ENCODE measurements around the gene DUSP19. TPM values are rescaled to one million over a fixed set of nuclear protein-coding genes. Genes with fewer than 3 reads are reported as not detected.

Gene DUSP19
- total and polyA plus RNA-seq, 2 of the 13 experiments (the other 11 are each of a cell fraction or from before 2014, with no cell fraction given), result 1.3 to 1.9 TPM

GRCh38 chr2:183070942-183071844 lies 7.4 kb upstream of the DUSP19 start (continued):
- no peak for TF ChIP-seq ZHX2 (IDR thresholded peaks at IDR 0.05; ENCODE audit: low read depth)
- TF ChIP-seq ZHX2 (CRISPR knock-in tag; IDR thresholded peaks at IDR 0.05; ENCODE audit: borderline replicate concordance), result no peak
- TF ChIP-seq ZNF557 (CRISPR knock-in tag; IDR thresholded peaks at IDR 0.05), result no peak
- no peak for TF ChIP-seq ZIK1 (CRISPR knock-in tag; IDR thresholded peaks at IDR 0.05; ENCODE audit: borderline replicate concordance, low read depth)
- no peak for TF ChIP-seq FOXJ3 (CRISPR knock-in tag; IDR thresholded peaks at IDR 0.05; ENCODE audit: borderline replicate concordance)
- TF ChIP-seq TMF1 (CRISPR knock-in tag; IDR thresholded peaks at IDR 0.05; ENCODE audit: low read depth), result no peak
- TF ChIP-seq AHR (CRISPR knock-in tag; IDR thresholded peaks at IDR 0.05), result no peak; the same call in 1 of the 2 replicates
- no peak for TF ChIP-seq ZNF362 (CRISPR knock-in tag; IDR thresholded peaks at IDR 0.05; ENCODE audit: borderline replicate concordance)
- TF ChIP-seq ZNF891 (CRISPR knock-in tag; IDR thresholded peaks at IDR 0.05), result no peak
- TF ChIP-seq ARNT2 (CRISPR knock-in tag; IDR thresholded peaks at IDR 0.05; ENCODE audit: low read depth), result no peak
- no peak for TF ChIP-seq TP53 (CRISPR knock-in tag; conservative IDR thresholded peaks at IDR 0.05)
- TF ChIP-seq ZNF24 (IDR thresholded peaks at IDR 0.05), result no peak
- no peak for TF ChIP-seq ELF1 (CRISPR knock-in tag; IDR thresholded peaks at IDR 0.05)
- TF ChIP-seq GATAD2A (CRISPR knock-in tag; IDR thresholded peaks at IDR 0.05), result no peak
- TF ChIP-seq PRDM15 (CRISPR knock-in tag; IDR thresholded peaks at IDR 0.05), result no peak
- no peak for TF ChIP-seq SNAPC2 (CRISPR knock-in tag; IDR thresholded peaks at IDR 0.05)
- no peak for TF ChIP-seq ZNF616 (CRISPR knock-in tag; IDR thresholded peaks at IDR 0.05; ENCODE audit: low read depth)
- TF ChIP-seq RORA (CRISPR knock-in tag; IDR thresholded peaks at IDR 0.05), result no peak
- TF ChIP-seq DDIT3 (CRISPR knock-in tag; IDR thresholded peaks at IDR 0.05), result no peak
